ENCODE measurements around the gene RSPH10B2.
"Not testable (repeated sequence)": the region's sequence is repeated elsewhere in the genome, so short reads cannot be mapped to it uniquely, and the experiment has no call there.

- not testable (repeated sequence) for TF ChIP-seq CTCF (IDR thresholded peaks at IDR 0.05); SIN3A (IDR thresholded peaks at IDR 0.05; ENCODE audit: borderline replicate concordance, insufficient read depth, low read depth, low read length); REST (IDR thresholded peaks at IDR 0.05; ENCODE audit: insufficient read depth in 1 of 2, low read depth in 2 of 2, low read length in 1 of 2)
Observed at GRCh38 chr7:6789353-6789752, 35.5 kb downstream of the RSPH10B2 start.
